NCI-H82 treated with DMSO at 0.1 percent for 48 hours (cell line): Measurements from ENCODE around the gene MKNK1.

Source experiments
- DNase-seq: peaks from one replicate; lab custom pipeline; 2025; ENCODE audit not compliant: unreplicated experiment; lab: John Stamatoyannopoulos, UW

MKNK1 gene

DNA sequence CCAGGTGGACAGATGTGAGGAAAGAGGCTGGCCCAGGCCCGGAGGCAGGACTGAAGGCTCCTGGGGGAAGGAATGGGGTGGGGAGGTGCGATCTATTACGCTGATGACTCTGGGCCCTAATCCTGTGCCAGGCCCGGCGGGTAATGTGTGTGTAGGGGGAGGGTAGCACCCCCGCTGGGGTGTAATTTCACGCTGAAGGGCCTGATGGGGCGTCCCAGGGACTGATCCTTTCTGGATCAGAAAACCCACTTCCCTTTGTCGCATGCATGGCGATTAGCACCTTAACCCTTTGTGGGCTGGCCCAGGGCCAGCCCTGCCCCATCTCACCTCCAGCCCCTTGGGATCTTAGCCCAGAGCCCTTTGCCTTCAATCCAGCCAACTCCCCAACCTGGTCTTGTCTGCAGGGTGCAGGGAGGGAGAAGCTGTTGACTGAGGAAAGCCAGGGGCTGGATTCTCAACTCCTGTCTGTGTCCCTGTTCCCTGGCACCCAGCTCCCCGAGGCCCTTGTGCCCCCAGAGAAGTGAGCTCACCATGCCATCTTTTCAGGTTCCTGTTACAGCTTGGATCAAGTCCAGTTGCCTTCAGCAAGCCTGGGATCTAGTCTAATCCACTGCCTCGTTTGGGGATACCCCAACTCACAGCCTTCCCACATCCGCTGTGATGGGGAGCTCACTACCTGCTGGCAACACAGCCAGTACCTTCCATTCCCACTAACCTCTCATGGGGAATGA lies 78.7 kb downstream of the MKNK1 start:
- DNase-seq, result no peak

DNA sequence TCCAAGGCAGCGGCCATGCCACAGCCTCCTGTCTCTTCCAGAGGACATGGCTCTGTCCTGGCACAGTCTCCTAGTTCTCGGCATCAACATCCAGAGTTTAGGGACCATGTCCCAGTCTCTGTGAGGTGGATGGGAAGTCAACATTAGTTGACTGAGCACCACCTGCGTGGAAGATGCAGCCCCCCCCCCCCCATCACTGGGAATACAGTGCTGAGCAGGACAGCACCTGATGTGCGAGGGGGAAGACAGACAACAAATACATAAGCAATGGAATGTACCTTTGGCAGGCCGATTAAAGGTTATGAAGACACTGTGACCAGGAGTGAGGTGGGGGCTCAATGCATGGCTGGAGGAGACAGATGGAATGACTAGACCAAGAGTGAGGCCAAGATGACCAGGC lies 79.2 kb downstream of the MKNK1 start:
- no peak for DNase-seq

DNA sequence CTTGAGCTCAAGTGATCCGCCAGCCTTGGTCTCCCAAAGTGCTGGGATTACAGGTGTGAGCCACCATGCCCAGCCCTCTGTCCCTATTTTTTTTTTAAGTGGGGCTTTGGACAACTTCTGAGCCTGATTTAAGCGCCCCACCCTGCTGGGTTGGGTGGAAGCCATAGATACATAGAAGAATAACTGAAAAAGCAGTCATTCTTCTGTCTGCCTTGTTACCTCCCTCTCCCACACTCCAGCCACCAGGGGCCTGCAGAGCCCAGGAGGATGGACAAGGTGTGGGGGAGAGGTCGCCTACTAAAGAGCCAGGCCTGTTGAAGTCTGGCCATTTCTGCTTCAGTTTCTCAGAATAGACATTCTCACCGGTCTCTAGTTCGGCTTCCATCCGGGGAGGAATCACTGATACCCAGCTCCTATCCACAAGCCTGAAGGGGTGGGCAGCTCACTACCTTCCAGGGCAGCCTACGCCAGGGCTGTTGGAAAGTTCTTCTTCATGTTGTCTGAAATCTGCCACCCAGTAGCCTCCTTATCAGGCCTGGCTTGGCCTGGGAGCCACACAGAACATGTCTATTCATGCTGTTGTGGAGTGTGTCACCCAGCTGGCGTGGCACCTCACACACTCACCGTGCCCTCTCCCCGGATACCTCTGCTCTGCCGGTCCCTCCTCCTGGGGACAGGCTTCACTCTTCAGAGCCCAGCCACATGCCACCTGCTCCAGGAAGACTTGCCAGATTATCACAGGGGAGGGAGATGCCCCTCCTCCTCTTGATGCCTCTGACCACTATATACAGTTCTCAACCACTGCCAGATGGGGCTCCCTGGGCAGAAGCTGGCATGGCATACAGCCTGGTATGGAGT lies 80.3 kb downstream of the MKNK1 start:
- no peak for DNase-seq

DNA sequence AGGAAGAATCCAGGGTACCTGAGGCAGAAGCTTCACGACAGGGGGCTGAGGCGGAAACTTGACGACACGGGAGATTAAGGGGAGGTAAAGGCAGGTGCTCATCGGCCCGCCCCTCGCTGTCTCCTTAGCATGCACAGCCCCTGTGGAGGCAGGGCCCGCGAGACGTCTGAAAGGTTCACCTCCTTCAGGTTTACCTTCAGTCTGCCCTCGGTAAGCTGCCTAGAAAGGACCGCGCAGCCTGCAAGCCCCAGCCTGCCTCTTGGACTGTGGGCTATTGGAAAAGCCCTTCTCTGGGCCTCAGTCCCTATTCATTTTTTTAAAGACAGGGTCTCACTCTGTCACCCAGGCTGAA lies 81.1 kb downstream of the MKNK1 start:
- no peak for DNase-seq

DNA sequence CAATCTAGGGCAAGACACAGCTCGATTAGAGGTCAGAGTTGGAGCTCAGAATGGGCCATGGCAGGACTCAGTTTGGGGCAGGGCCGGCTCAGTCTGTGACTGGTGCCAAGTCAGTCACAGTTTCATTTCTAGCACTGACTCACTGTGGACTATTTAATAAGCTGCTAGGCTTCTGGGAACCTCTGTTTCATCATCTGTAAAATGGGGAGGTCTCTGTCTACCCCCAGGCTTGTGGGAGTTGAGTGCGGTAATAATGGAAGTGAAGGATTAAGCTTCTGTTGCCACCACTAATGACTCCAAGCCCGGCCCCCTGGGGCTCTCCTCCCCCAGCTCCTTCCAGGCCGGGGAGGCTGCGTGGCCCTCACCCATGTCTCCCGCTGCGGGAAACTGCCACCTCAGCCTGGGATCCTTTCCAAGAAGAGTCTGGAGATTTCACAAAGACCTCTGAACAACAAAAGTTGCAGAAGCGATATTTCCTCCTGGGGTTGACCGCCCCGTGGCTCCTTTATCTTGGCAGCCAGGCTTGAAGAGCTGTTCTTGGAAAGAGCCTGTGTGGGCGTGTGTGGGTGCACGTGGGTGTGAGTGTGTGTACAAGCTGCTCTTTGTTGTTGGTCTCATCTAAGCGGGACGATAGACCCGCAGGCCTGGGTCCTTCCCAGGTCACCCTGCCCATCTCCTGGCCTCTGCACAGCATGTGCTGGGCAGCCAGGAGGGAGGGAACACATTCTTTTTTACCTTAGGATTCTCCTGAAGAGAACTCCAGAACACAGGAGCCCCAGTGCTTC lies 81.7 kb downstream of the MKNK1 start:
- DNase-seq, result no peak

DNA sequence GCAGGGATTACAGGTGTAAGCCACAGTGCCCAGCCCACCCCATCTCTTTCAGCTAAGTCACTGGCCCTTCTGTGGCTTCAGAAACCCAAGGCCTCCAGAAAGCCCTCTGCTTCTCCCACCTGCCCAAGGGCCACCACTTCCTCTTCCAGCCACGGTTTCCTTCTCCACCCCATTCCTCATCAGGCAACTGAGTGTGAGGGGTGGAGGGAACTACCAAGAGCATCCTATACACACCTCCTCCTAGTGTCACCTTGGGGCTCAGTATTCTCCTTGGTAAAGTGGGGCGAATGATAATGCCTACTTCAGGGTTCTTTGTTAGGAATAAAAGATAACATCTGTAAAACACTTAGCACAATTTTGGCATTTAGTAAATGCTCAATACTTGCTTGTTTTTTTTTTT lies 82.7 kb downstream of the MKNK1 start:
- no peak for DNase-seq

DNA sequence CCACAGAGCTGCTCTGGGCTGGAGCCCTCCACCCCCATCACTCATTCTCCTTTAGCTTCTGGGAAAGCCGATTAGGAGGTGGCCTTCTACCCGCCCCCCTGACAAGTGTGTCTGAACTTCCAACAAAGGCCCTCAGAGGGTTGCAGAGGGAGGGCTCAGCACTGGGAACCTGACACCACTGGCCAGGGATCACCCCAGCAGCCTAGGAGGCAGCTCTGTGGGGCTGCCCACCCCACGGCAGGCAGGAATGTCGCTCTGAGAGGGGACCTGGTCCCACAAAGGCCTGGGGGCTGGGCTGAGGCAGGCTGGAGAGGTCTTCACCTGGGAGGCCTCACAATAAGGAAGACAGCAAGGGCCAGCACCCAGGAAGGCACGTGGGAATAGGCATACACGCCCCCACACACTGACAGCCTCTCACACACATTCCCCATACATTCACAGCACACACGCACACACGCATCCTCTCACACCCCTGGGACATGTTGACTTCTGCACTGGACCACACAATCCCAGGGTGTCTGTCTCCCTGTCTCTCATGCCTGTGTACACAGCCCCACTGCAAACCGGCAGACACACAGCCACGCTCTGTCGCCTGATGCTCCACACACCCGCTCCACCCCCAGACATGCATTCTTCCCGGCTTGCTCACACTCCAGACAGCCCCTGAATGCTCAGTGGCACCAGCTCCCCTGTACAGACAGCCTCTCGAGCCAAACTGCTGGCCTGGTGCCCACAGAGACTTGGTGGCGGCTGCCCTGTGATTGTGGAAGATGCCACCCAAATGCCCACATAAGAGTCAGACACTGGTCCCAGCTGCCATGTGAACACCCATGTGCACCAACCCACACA lies 83.8 kb downstream of the MKNK1 start:
- DNase-seq, result peak; percentile 87

DNA sequence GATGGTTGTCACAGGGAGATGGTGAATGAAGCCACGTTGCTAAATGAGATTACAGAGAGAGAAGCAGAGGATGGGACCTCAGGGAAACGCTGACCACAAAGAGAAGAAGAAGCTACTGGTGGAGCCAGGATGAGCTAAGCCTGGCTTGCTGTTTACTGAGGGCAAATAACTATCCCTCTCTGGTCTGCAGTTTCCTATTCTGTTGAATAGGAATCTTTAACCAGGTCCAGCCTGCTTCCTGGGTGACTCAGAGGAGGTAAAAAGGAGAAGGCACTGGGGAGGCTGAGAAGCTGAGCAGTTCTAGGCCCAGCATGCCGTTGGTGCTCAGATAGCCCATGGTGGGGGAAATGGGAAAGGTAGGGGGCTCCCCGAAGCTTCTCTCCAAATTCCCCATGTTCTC lies 84.9 kb downstream of the MKNK1 start:
- no peak for DNase-seq

DNA sequence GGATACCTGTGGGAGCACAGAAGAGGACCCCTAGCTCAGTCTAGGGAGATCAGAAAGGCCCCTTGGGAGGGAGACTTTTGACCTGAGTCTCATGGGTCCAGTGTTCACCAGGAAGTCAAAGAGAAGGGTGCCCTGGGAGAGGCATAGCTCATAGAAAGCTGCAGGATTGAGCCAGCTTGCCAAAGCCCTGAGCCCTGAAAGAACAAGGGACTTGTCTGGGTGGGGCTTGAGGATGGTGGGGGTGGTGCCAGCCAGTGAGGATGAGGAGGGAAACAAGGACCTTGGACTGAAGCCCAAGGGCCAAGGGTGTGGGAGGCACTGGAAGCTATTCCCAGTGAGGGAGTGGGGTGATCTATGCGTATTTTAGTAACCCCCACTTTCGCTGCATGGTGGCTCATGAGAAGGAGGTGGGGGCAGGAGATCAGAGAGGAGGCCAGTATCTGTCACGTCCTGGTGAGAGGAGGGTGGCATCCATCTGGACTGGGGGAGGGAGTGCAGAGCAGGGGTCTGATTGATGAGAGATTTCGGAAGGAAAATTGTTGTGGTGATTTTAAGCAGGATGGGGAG lies 86.1 kb downstream of the MKNK1 start:
- no peak for DNase-seq

DNA sequence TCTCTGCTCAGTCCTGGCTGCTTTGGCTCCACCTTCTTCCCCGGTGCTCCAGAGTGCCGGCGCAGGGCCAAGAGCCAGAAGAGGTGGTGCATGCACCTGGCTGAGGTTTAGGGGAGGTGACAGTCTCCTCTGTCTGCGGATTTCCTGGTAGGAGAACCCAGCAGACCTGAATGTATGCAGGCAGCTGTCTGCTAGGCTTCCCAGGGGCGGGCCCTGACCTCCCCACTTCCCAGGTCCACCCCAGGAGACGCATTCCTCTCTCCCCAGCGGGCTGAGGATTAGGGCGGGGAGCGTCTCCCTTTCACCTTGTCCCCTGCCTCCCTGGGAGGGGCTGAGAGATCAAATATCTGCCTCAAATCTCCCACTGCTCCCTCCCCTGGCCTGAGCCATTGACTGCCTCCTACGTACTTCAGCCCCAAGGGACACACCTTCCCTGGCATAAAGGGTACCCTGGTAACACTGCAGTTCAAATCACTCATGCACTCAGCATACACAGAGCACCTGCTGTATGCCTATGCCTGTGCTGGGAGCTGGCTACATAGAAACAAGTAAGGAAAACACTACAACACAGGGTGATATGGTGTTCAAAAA lies 87.0 kb downstream of the MKNK1 start:
- DNase-seq, result peak; percentile 51

DNA sequence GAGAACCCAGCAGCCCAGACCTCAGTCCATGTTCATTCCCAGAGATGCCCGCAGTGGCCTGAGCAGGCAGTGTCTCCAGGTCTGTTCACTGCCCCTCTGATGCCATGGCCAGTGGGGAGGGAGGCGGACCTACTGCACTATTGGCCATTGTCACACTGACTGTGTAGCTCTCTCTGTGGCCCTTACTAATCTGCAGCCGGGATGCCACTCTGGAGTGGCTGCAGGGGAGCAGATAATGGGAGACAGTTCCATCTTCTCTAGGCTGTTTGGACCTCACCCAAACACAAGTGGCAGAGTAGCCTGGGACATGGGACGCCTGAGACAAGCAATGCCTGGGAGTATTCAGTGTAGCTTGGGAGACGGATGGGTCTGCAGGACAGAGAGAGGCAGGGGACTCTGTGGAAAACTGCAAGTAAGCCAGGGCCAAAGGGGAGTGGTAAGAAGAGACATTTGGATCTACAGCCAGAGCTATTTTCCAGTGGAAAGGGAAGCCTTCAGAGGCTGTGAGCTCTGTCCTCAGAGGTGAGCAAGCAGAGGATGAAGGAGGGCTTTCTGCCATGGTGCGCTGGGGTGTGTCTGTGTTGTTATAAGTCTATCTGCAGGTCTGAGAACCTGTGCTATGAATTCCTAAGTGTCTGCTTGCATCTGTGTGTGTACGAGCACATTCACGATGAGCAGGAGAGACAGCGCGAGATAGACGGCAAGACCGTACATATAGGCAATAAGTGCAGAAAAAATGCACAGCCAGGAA lies 87.7 kb downstream of the MKNK1 start:
- no peak for DNase-seq

DNA sequence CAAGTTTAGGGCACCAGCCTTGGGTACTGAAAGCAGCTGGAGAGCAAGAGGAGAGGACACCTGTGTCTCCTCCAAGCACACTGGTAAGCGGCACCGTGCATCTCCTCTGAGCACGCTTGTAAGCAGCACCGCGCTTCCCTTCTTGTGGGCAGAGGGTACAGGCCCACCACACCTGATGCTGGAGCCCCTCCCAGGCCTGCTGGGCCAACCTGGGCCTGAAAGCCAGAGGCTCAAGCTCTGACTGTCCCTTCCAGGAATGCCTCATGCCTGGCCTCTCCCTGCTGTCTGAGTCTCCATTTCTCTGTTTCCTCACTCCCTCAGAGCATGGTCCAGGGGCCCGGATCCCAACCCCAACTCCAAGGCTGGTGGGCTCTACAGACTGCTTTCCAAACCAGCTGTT lies 88.5 kb downstream of the MKNK1 start:
- no peak for DNase-seq

DNA sequence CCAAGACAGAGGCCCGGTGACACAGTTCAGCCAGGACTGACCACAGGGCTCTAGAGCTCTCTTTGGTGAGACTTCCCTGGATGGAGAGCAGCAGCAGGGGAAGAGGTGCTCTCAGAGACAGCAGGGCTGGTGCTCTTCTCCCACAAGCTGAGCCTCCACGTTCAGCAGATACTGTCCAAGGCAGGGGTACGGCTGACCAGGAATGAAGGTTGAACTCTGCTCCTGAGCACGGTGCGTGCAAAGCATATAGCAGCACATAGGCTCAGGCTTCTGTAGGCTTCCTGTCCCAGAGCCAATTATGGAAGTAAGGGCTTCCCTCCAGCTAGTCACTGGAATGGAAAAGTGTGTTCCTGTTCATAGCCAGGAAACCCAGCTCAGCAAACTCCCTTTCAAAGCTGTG lies 90.5 kb downstream of the MKNK1 start:
- no peak for DNase-seq

DNA sequence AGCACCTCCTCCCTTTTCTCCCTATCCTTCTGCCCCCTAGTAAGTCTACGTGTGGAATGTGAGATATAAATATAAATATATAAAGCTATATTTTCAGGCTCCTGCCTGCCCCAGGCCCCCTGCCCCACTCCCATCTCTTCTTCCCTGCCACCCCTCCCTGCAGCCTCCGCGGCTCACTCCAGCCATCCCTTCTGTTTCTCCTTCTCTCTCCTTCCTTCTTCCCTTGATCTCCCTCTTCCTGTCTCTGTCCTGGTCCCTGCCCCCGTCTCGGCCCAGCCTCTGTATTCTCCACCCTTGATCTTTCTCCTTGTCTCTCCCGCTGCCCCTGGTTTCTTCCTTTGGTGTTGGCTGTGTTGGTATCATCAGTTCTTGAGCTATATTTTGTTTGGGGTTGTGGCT lies 91.3 kb downstream of the MKNK1 start:
- DNase-seq, result no peak

DNA sequence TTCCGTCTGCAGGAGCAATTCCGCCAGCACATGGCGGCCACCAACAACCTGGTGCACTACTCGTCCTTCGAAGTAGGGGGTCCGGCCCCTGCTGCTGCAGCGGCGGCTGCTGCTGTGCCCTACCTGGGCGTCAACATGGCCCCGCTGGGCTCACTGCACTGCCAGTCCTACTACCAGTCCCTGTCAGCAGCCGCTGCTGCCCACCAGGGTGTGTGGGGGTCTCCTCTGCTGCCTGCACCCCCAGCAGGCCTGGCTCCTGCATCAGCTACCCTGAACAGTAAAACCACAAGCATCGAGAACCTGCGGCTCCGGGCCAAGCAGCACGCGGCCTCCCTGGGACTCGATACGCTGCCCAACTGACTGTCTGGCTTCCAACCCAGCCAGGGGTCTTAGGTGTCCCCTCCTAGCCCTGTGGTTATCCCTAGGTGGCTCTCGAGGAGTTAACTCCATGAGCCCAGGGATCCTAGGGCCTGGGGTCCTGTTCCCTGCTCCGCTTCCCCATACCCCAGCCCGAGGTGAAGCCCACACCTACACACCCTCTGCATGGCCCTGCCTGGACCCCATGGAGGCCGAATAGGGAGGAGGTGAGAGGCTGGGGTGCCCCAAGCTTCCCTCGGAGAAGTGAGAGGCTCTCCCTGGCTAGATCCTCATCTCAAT lies 91.8 kb downstream of the MKNK1 start:
- no peak for DNase-seq

DNA sequence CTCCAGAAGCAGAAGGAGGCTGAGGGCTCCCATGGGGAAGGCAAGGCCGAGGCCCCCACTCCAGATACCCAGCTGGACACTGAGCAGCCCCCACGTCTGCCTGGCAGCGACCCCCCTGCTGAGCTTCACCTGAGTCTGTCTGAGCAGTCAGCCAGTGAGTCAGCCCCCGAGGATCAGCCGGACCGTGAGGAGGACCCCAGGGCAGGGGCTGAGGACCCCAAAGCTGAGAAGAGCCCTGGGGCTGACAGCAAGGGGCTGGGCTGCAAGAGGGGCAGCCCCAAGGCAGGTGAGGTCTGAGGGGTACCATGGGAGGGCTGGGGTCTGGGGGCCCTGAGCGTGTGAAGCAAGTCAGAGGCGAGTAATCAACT lies 93.1 kb downstream of the MKNK1 start:
- no peak for DNase-seq

DNA sequence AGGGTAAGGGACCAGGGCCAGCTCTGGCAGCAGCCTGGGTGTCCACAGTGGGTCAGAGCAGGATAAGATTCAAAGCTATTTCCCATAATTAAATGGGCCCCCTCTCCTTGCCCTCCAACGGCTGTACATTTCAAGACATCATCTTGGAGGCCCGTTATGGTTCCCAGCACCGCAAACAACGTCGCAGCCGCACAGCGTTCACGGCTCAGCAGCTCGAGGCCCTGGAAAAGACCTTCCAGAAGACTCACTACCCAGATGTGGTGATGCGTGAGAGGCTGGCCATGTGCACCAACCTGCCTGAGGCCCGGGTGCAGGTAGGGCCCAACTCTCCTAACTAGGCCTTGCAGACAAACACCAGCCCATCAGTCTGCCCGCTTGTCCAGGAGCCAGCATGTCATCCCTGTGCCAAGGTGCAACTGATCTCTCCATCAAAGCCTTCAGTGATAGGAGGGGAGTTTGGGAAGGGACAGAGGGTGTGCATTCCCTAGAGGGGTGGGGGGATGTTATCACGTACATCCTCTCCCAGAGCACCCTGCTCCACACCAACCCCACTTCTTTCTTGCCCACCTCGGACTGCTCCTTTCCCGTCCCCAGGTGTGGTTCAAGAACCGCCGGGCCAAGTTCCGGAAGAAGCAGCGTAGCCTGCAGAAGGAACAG lies 93.6 kb downstream of the MKNK1 start:
- DNase-seq, result no peak

DNA sequence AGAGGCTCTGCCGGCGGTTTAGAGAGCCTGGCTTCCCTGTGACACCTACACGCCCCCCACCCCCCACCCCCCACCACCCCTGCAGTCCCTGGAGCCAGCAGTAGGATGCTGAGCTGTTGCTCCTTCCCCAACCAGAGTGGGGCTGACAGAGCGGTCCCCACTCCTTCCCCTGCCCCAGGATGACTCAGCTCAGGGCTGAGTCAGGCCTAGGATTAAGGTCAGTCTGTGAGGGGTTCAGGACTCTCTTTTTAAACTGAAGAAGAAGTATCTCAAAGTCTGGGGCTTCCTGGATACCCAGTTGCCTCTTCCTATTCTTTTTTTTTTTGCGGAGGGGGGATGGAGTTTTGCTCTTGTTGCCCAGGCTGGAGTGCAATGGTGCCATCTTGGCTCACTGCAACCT lies 95.3 kb downstream of the MKNK1 start:
- DNase-seq, result no peak
